ENCODE data around the gene TYMP. TPM values are rescaled to one million over a fixed set of nuclear protein-coding genes. Genes with fewer than 3 reads are reported as not detected.

TYMP gene
- total RNA-seq, 2 donors from 2014 or later = 29.8 to 65.3 TPM

DNA sequence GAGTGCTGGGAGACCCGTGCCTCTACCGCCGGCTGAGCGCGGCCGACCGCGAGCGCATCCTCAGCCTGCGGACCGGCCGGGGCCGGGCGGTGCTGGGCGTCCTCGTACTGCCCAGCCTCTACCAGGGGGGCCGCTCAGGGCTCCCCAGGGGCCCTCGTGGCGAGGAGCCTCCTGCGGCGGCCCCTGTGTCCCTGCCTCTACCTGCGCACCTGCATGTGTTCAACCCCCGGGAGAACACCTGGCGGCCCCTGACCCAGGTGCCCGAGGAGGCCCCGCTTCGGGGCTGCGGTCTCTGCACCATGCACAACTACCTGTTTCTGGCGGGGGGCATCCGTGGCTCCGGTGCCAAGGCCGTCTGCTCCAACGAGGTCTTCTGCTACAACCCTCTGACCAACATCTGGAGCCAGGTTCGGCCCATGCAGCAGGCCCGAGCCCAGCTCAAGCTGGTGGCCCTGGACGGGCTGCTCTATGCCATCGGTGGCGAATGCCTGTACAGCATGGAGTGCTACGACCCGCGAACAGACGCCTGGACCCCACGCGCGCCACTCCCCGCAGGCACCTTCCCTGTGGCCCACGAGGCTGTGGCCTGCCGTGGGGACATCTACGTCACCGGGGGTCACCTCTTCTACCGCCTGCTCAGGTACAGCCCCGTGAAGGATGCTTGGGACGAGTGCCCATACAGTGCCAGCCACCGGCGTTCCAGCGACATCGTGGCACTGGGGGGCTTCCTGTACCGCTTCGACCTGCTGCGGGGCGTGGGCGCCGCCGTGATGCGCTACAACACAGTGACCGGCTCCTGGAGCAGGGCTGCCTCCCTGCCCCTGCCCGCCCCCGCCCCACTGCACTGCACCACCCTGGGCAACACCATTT, 19.3 kb upstream of the TYMP start:
- H3K27me3 ChIP-seq = peaks cover 0 to 23% of the 10 kb centered on the region in 2 donors
- no peaks in the 10 kb centered on the region for H3K36me3 ChIP-seq (replicated peaks in 1 of 2; ENCODE audit: insufficient read depth in 1 of 2, low read depth in 2 of 2)
- WGBS, 2 donors = 63 to 76% methylated on average over 11 to 56 of the region's 68 CpGs
- no peaks in the 10 kb centered on the region for H3K9me3 ChIP-seq
- H3K4me1 ChIP-seq = peaks cover 16% of the 10 kb centered on the region
- no peak overlapping the region for H3K4me3 ChIP-seq
- TF ChIP-seq POLR2A (IDR thresholded peaks at IDR 0.05) = no peak
- TF ChIP-seq, protein P1, sequence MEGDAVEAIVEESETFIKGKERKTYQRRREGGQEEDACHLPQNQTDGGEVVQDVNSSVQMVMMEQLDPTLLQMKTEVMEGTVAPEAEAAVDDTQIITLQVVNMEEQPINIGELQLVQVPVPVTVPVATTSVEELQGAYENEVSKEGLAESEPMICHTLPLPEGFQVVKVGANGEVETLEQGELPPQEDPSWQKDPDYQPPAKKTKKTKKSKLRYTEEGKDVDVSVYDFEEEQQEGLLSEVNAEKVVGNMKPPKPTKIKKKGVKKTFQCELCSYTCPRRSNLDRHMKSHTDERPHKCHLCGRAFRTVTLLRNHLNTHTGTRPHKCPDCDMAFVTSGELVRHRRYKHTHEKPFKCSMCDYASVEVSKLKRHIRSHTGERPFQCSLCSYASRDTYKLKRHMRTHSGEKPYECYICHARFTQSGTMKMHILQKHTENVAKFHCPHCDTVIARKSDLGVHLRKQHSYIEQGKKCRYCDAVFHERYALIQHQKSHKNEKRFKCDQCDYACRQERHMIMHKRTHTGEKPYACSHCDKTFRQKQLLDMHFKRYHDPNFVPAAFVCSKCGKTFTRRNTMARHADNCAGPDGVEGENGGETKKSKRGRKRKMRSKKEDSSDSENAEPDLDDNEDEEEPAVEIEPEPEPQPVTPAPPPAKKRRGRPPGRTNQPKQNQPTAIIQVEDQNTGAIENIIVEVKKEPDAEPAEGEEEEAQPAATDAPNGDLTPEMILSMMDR (IDR thresholded peaks at IDR 0.05) = no peak
- no peak overlapping the region for H3K27ac ChIP-seq
- no peak for ATAC-seq
- intact Hi-C loops (cut with DNase I) = no loop called here
- DNase-seq = no peak

DNA sequence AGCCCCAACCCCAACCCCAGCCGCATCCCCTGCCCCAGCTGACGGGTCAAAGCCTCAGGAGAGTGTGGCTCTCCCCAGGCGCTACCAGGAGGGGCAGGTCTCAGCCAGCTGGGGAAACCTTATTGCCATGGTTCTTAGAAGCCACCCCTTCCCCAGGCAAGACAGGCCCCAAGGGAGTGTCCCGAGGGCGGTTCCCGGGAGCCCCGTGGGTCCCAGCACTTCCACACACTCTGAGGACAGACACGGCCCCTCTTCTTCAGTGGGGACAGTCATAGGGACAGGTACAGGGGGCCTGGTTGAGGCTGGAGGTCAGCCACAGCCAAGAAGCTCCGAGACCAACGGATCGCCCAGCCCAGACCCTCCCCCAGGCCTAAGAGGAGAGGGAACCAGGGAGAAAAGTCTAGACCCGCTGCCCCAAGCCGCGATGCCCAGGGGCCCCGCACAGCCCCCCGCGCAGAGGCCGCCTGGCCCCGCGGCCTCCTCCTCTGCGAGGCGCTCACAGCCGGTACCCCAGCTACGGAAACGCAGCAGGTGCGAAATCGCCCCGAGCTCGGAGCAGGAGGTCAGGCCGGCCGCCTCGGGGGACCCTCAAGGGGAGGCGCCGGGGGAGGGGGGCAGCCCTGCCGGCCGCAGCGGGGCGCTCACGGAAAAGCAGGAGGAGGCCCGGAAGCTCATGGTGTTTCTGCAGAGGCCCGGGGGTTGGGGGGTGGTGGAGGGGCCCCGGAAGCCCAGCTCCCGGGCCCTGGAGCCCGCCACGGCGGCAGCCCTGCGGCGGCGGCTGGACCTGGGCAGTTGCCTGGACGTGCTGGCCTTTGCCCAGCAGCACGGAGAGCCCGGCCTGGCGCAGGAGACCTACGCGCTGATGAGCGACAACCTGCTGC, 18.5 kb upstream of the TYMP start:
- H3K4me3 ChIP-seq = no peak overlapping the region
- WGBS, 2 donors = 0 to 21% methylated on average over 7 to 34 of the region's 56 CpGs
- no peak for TF ChIP-seq POLR2A (IDR thresholded peaks at IDR 0.05)
- TF ChIP-seq, protein P1 (IDR thresholded peaks at IDR 0.05) = no peak

DNA sequence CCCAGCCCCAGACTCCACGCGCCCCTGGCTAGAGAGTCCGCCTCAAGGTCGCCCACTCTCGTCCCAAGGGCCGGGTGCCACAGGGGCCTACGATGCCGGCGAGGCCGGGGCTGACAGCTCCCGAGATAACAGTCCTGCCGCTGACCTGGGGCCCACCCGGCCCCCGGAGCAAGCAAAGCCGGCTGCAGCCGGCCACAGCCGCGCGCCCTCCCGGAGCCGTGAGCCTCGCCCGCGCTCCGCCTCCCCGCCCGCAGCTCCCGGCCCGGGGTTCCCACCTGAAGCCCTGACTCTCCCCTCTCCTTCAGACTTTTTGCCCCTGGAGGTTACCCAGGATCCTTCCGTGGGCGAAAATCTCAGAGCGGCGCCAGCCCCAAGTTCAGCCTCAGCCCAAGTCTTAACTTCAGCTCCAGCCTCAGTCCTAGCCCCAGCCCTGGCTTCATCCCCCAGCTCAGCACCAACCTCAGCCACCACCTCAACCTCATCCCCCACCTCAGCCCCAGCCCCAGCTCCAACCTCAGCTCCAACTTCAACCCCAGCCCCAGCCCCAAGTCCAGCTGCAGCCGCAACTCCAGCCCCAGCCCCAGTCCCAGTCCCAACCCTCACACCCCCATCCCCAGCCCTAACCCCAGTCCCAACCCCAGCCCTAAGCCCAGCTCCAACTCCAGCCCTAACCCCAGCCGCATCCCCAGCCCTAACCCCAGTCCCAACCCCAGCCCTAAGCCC, 17.6 kb upstream of the TYMP start:
- no peak for DNase-seq
- intact Hi-C loops (cut with DNase I) = no loop called here

More for the DNA sequence above, 18.5 kb upstream of the TYMP start:
- H3K27ac ChIP-seq = no peak overlapping the region
- ATAC-seq (peak; percentile 47), DNase-seq (peak in 3 of 4 donors; percentile 39 to 49 (median 45))
- H3K9me3 ChIP-seq = no peaks in the 10 kb centered on the region
- peaks cover 22% of the 10 kb centered on the region for H3K4me1 ChIP-seq
- intact Hi-C loops (cut with DNase I) = no loop called here
- peaks cover 0 to 23% of the 10 kb centered on the region in 2 donors for H3K27me3 ChIP-seq
- H3K36me3 ChIP-seq (replicated peaks in 1 of 2; ENCODE audit: insufficient read depth in 1 of 2, low read depth in 2 of 2) = no peaks in the 10 kb centered on the region

More for the DNA sequence above, 17.6 kb upstream of the TYMP start:
- Histone ChIP-seq H3K9me3 (no peaks in the 10 kb centered on the region), H3K27me3 (peaks cover 0 to 23% of the 10 kb centered on the region in 2 donors), H3K4me3 (no peak overlapping the region), H3K4me1 (peaks cover 22% of the 10 kb centered on the region), H3K36me3 (replicated peaks in 1 of 2; ENCODE audit: insufficient read depth in 1 of 2, low read depth in 2 of 2) (no peaks in the 10 kb centered on the region), H3K27ac (no peak overlapping the region)
- no peak for ATAC-seq
- WGBS, 2 donors = 36 to 37% methylated on average over 17 to 33 of the region's 35 CpGs
- no peak for TF ChIP-seq POLR2A (IDR thresholded peaks at IDR 0.05)
- TF ChIP-seq, protein P1 (IDR thresholded peaks at IDR 0.05) = no peak
